GM12878 (cell line): ENCODE measurements around the gene ROR2.

ENCODE experiments used
- EZH2 ChIP-seq: IDR thresholded peaks from 2 replicates; pipeline ENCODE4 v1.6.1; 2012; ENCODE audit warnings: low read depth, mild to moderate bottlenecking, control low read depth, inconsistent platforms, low read length, borderline replicate concordance; ENCODE audit not compliant: control insufficient read depth
- GABPA ChIP-seq: IDR thresholded peaks from 2 replicates; pipeline ENCODE4 v1.6.1; 2014; ENCODE audit warnings: antibody characterized with exemption, low read depth, mild to moderate bottlenecking, inconsistent platforms
- MAX ChIP-seq: IDR thresholded peaks from 2 replicates; pipeline ENCODE4 v1.6.1; 2012; ENCODE audit warnings: low read depth, low read length, improper control_type of control experiment
- NRF1 ChIP-seq: conservative IDR thresholded peaks from 2 replicates; pipeline ENCODE4 v1.6.1; 2011; ENCODE audit warnings: mild to moderate bottlenecking, low read depth, low read length, improper control_type of control experiment
- POLR2AphosphoS2 ChIP-seq: IDR thresholded peaks from 2 replicates; pipeline ENCODE4 v1.6.1; 2011; ENCODE audit warnings: low read depth, mild to moderate bottlenecking, low read length, improper control_type of control experiment, moderate library complexity
- PRDM15 ChIP-seq: fragments of 450-650 bp; formaldehyde crosslinking; IDR thresholded peaks from 2 replicates; pipeline ENCODE4 v1.4.0; 2020; ENCODE audit warnings: mild to moderate bottlenecking, moderate library complexity
- SREBF2 ChIP-seq: IDR thresholded peaks from 2 replicates; pipeline ENCODE4 v1.6.1; 2012; ENCODE audit warnings: mild to moderate bottlenecking, low read length
- TAF1 ChIP-seq: IDR thresholded peaks from 2 replicates; pipeline ENCODE4 v1.6.1; 2011; ENCODE audit warnings: mild to moderate bottlenecking, low read depth, low read length, borderline replicate concordance
- USF1 ChIP-seq: IDR thresholded peaks from 2 replicates; pipeline ENCODE4 v1.6.1; 2011; ENCODE audit warnings: borderline replicate concordance, low read depth, mild to moderate bottlenecking, moderate library complexity, mixed read lengths, low read length; ENCODE audit not compliant: insufficient read depth; ENCODE audit errors: extremely low read length
- YBX1 ChIP-seq: fragments of 450-650 bp; IDR thresholded peaks from 2 replicates; pipeline ENCODE4 v1.6.1; 2016; ENCODE audit warnings: antibody characterized with exemption
- TF ChIP-seq, protein P1 (sequence below), 3 experiments: IDR thresholded peaks in 2 of 3; conservative IDR thresholded peaks in 1 of 3; 2 replicates each; pipeline ENCODE4 v1.5.1; 2011; ENCODE audit warnings: low read depth in 3 of 3, low read length in 3 of 3, mild to moderate bottlenecking in 3 of 3, control low read depth in 2 of 3, moderate library complexity in 2 of 3, inconsistent platforms in 1 of 3, mixed read lengths in 1 of 3; ENCODE audit not compliant: control insufficient read depth in 2 of 3, insufficient read depth in 1 of 3; ENCODE audit errors: extremely low read depth in 1 of 3
- TF ChIP-seq, protein P2 (sequence below): IDR thresholded peaks from 2 replicates; pipeline ENCODE4 v1.6.1; 2011; ENCODE audit warnings: low read depth, low read length, improper control_type of control experiment, borderline replicate concordance

GRCh38 chr9:91843093-91843492 lies 106.9 kb downstream of the ROR2 start:
- TF ChIP-seq YBX1 (no peak), NRF1 (no peak), POLR2AphosphoS2 (no peak), GABPA (no peak), SREBF2 (no peak), USF1 (no peak), TAF1 (no peak), PRDM15 (CRISPR knock-in tag) (no peak), MAX (no peak), EZH2 (no peak)
- TF ChIP-seq, protein P1, sequence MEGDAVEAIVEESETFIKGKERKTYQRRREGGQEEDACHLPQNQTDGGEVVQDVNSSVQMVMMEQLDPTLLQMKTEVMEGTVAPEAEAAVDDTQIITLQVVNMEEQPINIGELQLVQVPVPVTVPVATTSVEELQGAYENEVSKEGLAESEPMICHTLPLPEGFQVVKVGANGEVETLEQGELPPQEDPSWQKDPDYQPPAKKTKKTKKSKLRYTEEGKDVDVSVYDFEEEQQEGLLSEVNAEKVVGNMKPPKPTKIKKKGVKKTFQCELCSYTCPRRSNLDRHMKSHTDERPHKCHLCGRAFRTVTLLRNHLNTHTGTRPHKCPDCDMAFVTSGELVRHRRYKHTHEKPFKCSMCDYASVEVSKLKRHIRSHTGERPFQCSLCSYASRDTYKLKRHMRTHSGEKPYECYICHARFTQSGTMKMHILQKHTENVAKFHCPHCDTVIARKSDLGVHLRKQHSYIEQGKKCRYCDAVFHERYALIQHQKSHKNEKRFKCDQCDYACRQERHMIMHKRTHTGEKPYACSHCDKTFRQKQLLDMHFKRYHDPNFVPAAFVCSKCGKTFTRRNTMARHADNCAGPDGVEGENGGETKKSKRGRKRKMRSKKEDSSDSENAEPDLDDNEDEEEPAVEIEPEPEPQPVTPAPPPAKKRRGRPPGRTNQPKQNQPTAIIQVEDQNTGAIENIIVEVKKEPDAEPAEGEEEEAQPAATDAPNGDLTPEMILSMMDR (IDR thresholded peaks at IDR 0.05 in 2 of 3, conservative IDR thresholded peaks at IDR 0.05 in 1 of 3; ENCODE audit: control insufficient read depth in 2 of 3, extremely low read depth in 1 of 3, insufficient read depth in 1 of 3, low read depth in 3 of 3, low read length in 3 of 3): no peak
- TF ChIP-seq, protein P2, sequence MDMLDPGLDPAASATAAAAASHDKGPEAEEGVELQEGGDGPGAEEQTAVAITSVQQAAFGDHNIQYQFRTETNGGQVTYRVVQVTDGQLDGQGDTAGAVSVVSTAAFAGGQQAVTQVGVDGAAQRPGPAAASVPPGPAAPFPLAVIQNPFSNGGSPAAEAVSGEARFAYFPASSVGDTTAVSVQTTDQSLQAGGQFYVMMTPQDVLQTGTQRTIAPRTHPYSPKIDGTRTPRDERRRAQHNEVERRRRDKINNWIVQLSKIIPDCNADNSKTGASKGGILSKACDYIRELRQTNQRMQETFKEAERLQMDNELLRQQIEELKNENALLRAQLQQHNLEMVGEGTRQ: no peak
